ENCODE measurements around the gene OR9Q1. TPM values are rescaled to one million over a fixed set of nuclear protein-coding genes. Genes with fewer than 3 reads are reported as not detected.

Gene OR9Q1
- total RNA-seq, 4 donors from 2014 or later, result not detected

- Histone ChIP-seq H3K36me3 (no peaks in the 10 kb centered on the region), H3K4me1 (no peaks in the 10 kb centered on the region), H3K27me3 (no peaks in the 10 kb centered on the region), H3K4me3 (no peak overlapping the region), H3K9me3 (no peaks in the 10 kb centered on the region), H3K27ac (no peak overlapping the region)
- no peak for DNase-seq
- intact Hi-C loops (cut with DNase I; ENCODE audit: low total_unique reads), result no loop called here
- 67 to 74% methylated on average over 2 of the region's 2 CpGs for WGBS, 2 donors (ENCODE audit: low coverage in 1 of 2)
- TF ChIP-seq POLR2A (IDR thresholded peaks at IDR 0.05) (no peak), CTCF (IDR thresholded peaks at IDR 0.05) (no peak), EP300 (IDR thresholded peaks at IDR 0.05; ENCODE audit: low read depth) (no peak), POLR2AphosphoS5 (IDR thresholded peaks at IDR 0.05) (no peak)
- in situ Hi-C loops (cut with MboI; ENCODE audit: low pct_ligation_motif_present in 1 of 4, low pct_unique_long_range_greater_than_20kb in 1 of 4, low sequenced_read_pairs in 3 of 4), result no loop called here
Measured at GRCh38 chr11:58086528-58086927, 62.8 kb downstream of the OR9Q1 start.

- H3K27ac ChIP-seq, result no peak overlapping the region
- H3K4me3 ChIP-seq, result no peak overlapping the region
- TF ChIP-seq EP300 (IDR thresholded peaks at IDR 0.05; ENCODE audit: low read depth), result no peak
- no peak for TF ChIP-seq POLR2A (IDR thresholded peaks at IDR 0.05)
- no peak for TF ChIP-seq POLR2AphosphoS5 (IDR thresholded peaks at IDR 0.05)
- TF ChIP-seq CTCF (IDR thresholded peaks at IDR 0.05), result no peak
- intact Hi-C loops (cut with DNase I; ENCODE audit: low total_unique reads) (no loop called here), in situ Hi-C loops (cut with MboI; ENCODE audit: low pct_ligation_motif_present in 1 of 4, low pct_unique_long_range_greater_than_20kb in 1 of 4, low sequenced_read_pairs in 3 of 4) (no loop called here)
- no peaks in the 10 kb centered on the region for H3K27me3 ChIP-seq
- 66 to 83% methylated on average over 2 of the region's 2 CpGs for WGBS, 2 donors (ENCODE audit: low coverage in 1 of 2)
- DNase-seq, result no peak
- no peaks in the 10 kb centered on the region for H3K36me3 ChIP-seq
- H3K9me3 ChIP-seq, result peaks cover 2 to 3% of the 10 kb centered on the region in 2 donors
- no peaks in the 10 kb centered on the region for H3K4me1 ChIP-seq
Measured at GRCh38 chr11:58097437-58097836, 73.8 kb downstream of the OR9Q1 start.

GRCh38 chr11:58121096-58121495, 97.4 kb downstream of the OR9Q1 start:
- Histone ChIP-seq H3K4me3 (no peak overlapping the region), H3K9me3 (no peaks in the 10 kb centered on the region), H3K36me3 (no peaks in the 10 kb centered on the region), H3K27ac (no peak overlapping the region), H3K27me3 (no peaks in the 10 kb centered on the region), H3K4me1 (no peaks in the 10 kb centered on the region)
- no peak for DNase-seq
- in situ Hi-C loops (cut with MboI; ENCODE audit: low pct_ligation_motif_present in 1 of 4, low pct_unique_long_range_greater_than_20kb in 1 of 4, low sequenced_read_pairs in 3 of 4) (no loop called here), intact Hi-C loops (cut with DNase I; ENCODE audit: low total_unique reads) (no loop called here)
- TF ChIP-seq POLR2AphosphoS5 (IDR thresholded peaks at IDR 0.05) (no peak), EP300 (IDR thresholded peaks at IDR 0.05; ENCODE audit: low read depth) (no peak), CTCF (IDR thresholded peaks at IDR 0.05) (no peak), POLR2A (IDR thresholded peaks at IDR 0.05) (no peak)
- WGBS, 2 donors (ENCODE audit: low coverage in 1 of 2), result 54 to 100% methylated on average over 1 of the region's 1 CpG

- in situ Hi-C loops (cut with MboI; ENCODE audit: low pct_ligation_motif_present in 1 of 4, low pct_unique_long_range_greater_than_20kb in 1 of 4, low sequenced_read_pairs in 3 of 4), result no loop called here
Measured at GRCh38 chr11:58125469-58125868, 101.8 kb downstream of the OR9Q1 start, which contains the start of gene OR9I1. OR9I1 (minus strand) TSS chr11:58125530; CDS start chr11:58119444, 6,086 bp downstream.

More at GRCh38 chr11:58125469-58125868, 101.8 kb downstream of the OR9Q1 start, which contains the start of gene OR9I1:
- WGBS, 2 donors (ENCODE audit: low coverage in 1 of 2), result 54% methylated on average over 4 of the region's 4 CpGs; no CpG with 5 or more reads in 1 of the 2 donors
- DNase-seq, result no peak
- Histone ChIP-seq H3K9me3 (no peaks in the 10 kb centered on the region), H3K4me3 (no peak within 1 kb of the TSS), H3K27ac (no peak within 1 kb of the TSS), H3K36me3 (no peaks in the 10 kb centered on the region), H3K27me3 (no peaks in the 10 kb centered on the region), H3K4me1 (no peaks in the 10 kb centered on the region)
- no peak for TF ChIP-seq POLR2AphosphoS5 (IDR thresholded peaks at IDR 0.05)
- TF ChIP-seq EP300 (IDR thresholded peaks at IDR 0.05; ENCODE audit: low read depth), result no peak
- no peak for TF ChIP-seq CTCF (IDR thresholded peaks at IDR 0.05)
- intact Hi-C loops (cut with DNase I; ENCODE audit: low total_unique reads), result no loop called here

Data from transverse colon (tissue), 4 donors.